Right renal cortex interstitium (tissue), 3 donors: ENCODE data around the gene CARTPT. TPM values are rescaled to one million over a fixed set of nuclear protein-coding genes. Genes with fewer than 3 reads are reported as not detected.

ENCODE experiments used
- DNase-seq, 3 donors: peaks; one replicate each; pipeline ENCODE4 v3.0.0-alpha.2; 2013; ENCODE audit warnings: low read depth in 3 of 3, low spot score in 2 of 3
- polyA plus RNA-seq, 3 donors: library from polyadenylated mRNA; unstranded; fragments of 120-200 nt; gene quantifications; one replicate each; pipeline ENCODE4 v1.2.1, GENCODE V29; 2013; ENCODE audit not compliant: insufficient read length in 3 of 3

The CARTPT gene
- not detected for polyA plus RNA-seq

GRCh38 chr5:71719063-71719964, at the start of gene CARTPT:
TSS of gene CARTPT (plus strand) at chr5:71719275. CDS start at chr5:71719294, 19 bp downstream.
- DNase-seq, result peak in 1 of 3 donors; percentile 40

DNA sequence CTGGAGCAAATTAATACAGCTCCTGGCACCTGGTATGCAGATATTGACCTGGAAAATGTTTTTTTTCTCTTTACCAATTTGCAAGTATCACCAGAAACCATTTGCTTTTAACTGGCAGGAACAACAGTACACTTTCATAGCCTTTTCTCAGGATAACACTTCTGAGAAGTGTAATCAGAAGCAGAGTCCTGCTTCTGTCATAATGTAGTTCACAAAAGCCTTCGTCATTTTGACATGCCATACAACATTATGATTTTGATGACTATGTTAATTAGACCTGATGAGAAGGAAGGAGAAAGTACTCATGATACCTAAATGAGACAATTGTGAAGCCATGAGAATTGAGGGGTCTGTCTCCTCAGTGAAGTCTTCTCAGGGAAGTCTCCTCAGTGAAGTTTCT, 41.1 kb upstream of the CARTPT start:
- DNase-seq, result no peak

- DNase-seq, result no peak
Measured at GRCh38 chr5:71679714-71680113, 39.4 kb upstream of the CARTPT start.

GRCh38 chr5:71680510-71680909, 38.6 kb upstream of the CARTPT start:
- DNase-seq, result no peak

GRCh38 chr5:71681296-71681695, 37.8 kb upstream of the CARTPT start:
- DNase-seq, result no peak

- DNase-seq, result no peak
Measured at GRCh38 chr5:71684309-71684708, 34.8 kb upstream of the CARTPT start.

- DNase-seq, result no peak
Measured at GRCh38 chr5:71693828-71694427, 25.1 kb upstream of the CARTPT start.

GRCh38 chr5:71695071-71695470, 24.0 kb upstream of the CARTPT start:
- no peak for DNase-seq

DNA sequence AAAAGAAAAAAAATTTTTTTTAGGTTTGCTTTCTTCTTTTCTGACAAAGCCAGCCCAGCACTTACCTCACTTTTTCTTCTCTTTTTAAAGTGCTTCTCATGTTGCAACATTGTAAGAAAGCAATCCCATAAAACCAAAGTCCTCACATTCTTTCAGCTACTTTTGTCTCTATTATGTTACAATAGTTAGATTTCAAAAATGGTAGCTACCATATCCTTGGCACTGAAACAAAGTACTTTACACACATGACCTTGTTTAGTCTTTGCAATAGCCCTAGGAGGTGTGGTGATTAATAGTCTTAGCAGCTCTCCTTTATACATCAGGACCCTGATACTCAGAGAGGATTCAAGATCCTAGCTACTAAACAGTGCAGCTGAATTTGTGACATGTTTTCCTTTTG, 23.5 kb upstream of the CARTPT start:
- DNase-seq, result no peak

GRCh38 chr5:71697967-71698366, 21.1 kb upstream of the CARTPT start:
- DNase-seq, result no peak

DNA sequence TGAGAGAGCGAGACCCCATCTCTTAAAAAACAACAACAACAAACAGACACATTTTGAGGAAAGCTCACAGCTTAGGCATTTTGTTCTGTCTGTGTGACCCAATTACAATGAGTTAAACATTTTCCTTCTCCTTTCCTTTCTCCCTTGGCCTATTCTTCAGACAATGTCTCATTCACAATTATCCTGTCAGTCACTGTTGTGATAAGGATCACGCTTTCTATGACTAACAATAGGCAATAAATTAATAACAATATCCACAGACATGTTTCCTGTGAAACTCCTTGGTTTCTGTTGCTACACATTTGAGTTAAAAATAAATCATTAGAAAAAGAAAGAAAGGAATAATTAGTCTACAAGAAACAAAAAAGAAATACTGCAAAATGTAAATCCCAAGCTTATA, 19.8 kb upstream of the CARTPT start:
- no peak for DNase-seq

DNA sequence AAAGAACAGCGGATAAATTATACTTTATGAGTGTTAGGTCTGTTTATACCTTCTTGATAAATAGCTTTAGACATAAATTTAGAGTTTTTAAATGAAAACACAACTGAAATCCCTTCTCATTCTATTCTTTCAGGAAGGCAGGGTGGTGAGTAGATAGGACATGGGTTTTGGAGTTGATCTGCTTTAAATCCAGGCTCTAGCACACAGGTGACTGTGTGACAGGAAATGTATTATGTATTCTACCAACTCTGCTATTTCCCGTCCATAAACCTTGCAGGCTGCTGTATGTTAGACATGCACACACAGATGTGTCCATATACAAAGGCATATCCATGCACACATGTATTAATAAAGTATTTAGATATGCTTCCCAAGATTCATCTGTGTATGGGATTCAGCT, 19.3 kb upstream of the CARTPT start:
- DNase-seq, result no peak

GRCh38 chr5:71700803-71701202, 18.3 kb upstream of the CARTPT start:
- DNase-seq, result no peak

GRCh38 chr5:71701407-71701806, 17.7 kb upstream of the CARTPT start:
- DNase-seq, result no peak

- no peak for DNase-seq
Measured at GRCh38 chr5:71703941-71704340, 15.1 kb upstream of the CARTPT start.

GRCh38 chr5:71705421-71705820, 13.7 kb upstream of the CARTPT start:
- no peak for DNase-seq

DNA sequence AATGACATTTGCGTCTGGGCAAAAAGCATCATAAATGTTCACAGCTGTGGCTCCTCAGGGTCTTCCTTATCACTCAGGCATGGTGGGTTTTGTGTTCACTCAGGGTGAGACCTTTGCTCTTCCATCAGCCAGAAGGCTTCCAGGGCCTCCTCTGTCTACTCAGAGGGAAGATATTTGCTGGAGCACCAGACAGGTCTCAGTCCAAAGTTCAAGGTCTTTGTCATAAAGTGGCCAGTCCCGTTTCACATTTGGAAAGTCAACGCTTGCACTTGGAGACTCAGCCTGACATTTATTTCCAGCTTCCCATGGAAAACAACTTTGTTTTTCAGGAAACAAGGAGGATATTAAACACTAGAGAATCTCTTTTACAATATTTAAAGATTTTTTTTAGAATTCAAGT, 12.2 kb upstream of the CARTPT start:
- DNase-seq, result no peak

DNA sequence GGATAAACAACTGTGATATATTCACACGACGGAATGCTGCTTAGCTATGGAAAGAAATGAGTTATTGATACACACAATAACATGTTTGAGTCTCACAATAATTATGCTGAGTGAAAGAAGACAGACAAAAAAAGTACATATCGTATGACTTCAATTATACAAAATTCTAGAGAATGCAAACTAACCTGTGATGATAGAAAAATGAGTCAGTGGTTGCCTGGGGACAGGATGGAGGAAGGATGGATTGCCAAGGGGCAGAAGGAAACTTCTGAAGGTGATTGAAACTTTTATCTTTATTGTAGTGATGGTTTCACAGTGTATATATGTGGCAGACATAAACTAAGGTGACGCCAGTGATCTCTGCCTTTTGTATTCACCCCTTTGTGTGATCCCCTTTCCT, 7.5 kb upstream of the CARTPT start:
- no peak for DNase-seq

- DNase-seq, result no peak
Measured at GRCh38 chr5:71714911-71715310, 4.2 kb upstream of the CARTPT start.

DNA sequence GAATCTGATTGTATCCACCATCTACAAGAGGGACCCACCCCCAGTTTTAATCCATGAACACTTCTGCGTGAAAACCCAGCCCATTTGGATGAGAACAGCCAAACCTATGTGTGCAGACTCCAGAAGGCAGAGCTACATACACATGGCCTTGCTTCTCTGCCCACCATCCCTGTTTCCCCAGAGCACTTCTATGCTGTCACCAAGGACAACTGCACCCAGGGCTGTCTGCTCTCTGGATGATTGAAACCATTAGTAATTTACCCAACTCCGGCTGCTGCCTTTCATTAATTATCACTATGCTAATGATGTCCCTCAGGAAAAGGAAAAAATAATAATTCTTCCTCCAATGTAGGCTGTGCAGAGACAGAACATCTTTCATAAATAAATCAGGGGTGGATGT, 8.9 kb downstream of the CARTPT start:
- no peak for DNase-seq

- DNase-seq, result no peak
Measured at GRCh38 chr5:71731015-71731414, 11.9 kb downstream of the CARTPT start.

GRCh38 chr5:71732011-71732410, 12.9 kb downstream of the CARTPT start:
- no peak for DNase-seq
